IPS-18c (cell line): Measurements from ENCODE around the gene SEC23A.
"Not testable (repeated sequence)": the region's sequence is repeated elsewhere in the genome, so short reads cannot be mapped to it uniquely, and the experiment has no call there.

ENCODE experiments used
- H3K4me3 ChIP-seq: 2 replicates; pipeline ENCODE4 v1.7.0; 2013; ENCODE audit warnings: low read depth, mild to moderate bottlenecking, low read length, moderate library complexity; ENCODE audit not compliant: insufficient read depth
- H3K9me3 ChIP-seq: one replicate; pipeline ENCODE4 v1.6.1; 2013; ENCODE audit warnings: mild to moderate bottlenecking, low read length, moderate library complexity; ENCODE audit not compliant: control insufficient read depth, insufficient read depth

Gene SEC23A

GRCh38 chr14:39015964-39016577 is 87.0 kb downstream of the SEC23A start:
- no peak overlapping the region for H3K4me3 ChIP-seq

DNA sequence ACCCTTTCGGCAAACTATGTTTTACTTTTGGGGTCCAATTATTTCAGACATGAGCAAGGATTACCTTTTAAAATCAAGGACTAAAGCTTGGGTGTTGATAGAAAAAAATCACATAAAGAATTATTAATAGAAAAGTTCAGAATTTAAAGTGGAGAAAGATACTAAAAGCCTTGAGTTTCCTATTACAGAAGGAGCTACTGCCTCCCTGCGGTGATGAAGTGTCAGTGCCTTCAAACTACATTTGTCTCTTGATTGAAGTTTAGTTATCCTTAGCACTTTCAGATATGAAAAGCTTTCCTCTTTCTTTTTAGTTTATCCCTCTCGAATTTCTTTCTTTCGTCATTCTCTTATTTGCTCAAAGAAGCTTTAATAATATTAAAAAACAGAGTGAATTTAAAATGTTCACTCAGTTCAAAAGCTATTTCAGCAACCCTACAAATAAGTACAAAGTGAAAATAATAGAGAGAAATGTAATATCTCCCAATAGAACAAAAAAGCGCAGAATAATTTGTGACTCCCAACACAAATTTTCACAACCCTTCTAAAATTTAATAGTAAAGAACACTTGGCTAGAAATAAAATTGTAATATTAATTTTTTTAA is 87.6 kb downstream of the SEC23A start:
- H3K9me3 ChIP-seq = no peaks in the 10 kb centered on the region
- H3K4me3 ChIP-seq = no peak overlapping the region

More at GRCh38 chr14:39015964-39016577, 87.0 kb downstream of the SEC23A start:
- H3K9me3 ChIP-seq = no peaks in the 10 kb centered on the region

DNA sequence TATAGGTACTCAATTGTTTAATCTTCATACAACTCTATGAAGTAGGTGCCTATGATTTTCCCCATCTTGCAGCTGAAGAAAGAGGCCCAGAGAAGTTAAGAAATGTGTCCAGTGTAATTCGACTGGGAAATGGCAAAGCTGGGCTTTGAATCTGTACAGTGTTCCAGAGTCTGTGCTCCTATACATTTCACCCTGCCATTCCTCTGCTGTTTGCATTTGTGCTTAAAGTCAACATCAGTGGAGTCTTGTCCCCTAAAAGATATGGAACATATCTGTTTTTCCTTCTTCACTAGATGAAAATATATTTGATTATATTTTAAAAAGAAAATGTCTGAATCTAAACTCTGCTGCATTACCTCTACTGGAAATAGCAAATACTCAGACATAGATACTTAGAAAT is 88.6 kb downstream of the SEC23A start:
- Histone ChIP-seq H3K9me3 (no peaks in the 10 kb centered on the region), H3K4me3 (no peak overlapping the region)

GRCh38 chr14:39008965-39009364 is 94.1 kb downstream of the SEC23A start:
- not testable (repeated sequence) for H3K9me3 ChIP-seq, H3K4me3 ChIP-seq

- Histone ChIP-seq H3K9me3 (no peaks in the 10 kb centered on the region), H3K4me3 (no peak overlapping the region)
Measured at GRCh38 chr14:39006721-39007410, 96.2 kb downstream of the SEC23A start.

DNA sequence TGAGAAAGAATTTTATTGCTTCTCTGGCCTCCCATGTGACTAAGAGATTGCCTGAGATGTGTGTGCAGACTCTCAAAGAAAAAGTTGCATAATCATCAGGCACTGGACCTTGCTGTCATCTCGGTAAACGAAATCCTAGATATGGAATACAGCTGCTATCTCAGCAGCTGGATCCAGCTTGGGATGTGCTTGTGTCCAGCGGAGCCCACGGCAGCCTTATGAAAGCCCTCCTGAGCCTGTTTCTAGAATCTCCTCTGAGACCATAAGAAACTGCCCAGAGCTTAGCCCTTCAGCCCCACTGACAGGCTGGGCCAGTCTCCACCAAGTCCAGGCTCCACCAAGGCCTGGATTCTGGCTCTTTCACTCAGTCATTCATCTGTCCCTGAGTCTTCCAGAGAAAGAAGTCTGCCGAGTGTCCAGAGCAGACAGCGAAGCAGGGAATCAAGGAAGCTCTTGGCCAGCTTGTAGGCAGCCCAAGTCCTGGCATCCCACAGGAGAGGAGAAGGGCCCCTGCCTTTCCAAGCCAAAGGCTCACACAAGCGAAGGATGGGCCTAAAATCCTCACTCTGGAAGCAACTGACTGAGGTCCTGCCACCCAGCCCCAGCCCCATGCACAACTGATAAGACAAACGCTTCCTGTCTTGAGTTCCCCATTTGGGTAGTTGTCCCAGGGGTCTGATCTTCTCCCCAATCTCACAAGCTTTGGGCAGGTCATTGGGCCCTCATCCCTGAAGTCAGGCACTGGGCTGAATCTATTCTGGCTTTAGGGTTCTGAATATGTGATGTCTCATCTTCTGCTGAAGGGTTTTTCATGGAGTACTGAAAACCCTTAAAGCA is 97.8 kb downstream of the SEC23A start:
- Histone ChIP-seq H3K9me3 (no peaks in the 10 kb centered on the region), H3K4me3 (no peak overlapping the region)

DNA sequence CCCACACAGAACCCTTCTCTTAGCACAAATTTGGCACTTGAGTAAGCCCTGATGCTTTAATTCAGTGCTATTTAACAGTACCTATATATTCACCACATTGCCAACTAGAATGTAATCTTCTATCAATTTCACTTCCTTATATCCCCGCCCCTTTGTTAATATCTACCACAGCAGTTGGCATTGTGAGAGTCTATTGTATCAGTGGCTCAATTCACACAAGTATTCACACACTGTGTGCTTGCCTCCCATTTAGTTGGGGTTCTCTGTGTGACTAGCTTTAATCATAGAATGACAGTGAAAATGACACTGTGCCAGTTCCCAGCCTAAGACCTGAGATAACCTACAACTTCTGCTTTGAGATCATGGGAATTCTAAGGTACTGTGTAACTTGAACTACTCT is 103.1 kb downstream of the SEC23A start:
- no peaks in the 10 kb centered on the region for H3K9me3 ChIP-seq
- no peak overlapping the region for H3K4me3 ChIP-seq

DNA sequence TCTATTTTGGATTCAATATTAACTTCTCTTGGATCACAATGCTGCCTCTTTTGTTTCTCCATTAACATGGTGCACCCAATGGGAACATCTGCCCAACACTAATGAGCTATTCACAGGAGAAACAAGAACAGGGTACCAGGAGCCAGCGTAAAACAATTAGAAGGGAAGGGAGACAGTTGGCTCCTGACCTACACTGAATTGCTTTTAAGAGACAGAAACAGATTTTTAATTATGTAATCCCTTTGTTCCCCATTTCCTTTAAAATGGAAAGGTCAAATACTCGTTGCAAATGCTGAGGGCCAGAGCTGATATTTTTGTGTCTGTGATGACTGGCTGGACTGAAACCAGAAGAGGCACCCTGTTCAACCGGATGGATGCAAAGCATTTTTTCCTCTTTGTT is 108.3 kb downstream of the SEC23A start:
- H3K9me3 ChIP-seq = no peaks in the 10 kb centered on the region

GRCh38 chr14:38993981-38994380 is 109.1 kb downstream of the SEC23A start:
- no peaks in the 10 kb centered on the region for H3K9me3 ChIP-seq
- no peak overlapping the region for H3K4me3 ChIP-seq

More for the DNA sequence above, 108.3 kb downstream of the SEC23A start:
- H3K4me3 ChIP-seq = no peak overlapping the region

DNA sequence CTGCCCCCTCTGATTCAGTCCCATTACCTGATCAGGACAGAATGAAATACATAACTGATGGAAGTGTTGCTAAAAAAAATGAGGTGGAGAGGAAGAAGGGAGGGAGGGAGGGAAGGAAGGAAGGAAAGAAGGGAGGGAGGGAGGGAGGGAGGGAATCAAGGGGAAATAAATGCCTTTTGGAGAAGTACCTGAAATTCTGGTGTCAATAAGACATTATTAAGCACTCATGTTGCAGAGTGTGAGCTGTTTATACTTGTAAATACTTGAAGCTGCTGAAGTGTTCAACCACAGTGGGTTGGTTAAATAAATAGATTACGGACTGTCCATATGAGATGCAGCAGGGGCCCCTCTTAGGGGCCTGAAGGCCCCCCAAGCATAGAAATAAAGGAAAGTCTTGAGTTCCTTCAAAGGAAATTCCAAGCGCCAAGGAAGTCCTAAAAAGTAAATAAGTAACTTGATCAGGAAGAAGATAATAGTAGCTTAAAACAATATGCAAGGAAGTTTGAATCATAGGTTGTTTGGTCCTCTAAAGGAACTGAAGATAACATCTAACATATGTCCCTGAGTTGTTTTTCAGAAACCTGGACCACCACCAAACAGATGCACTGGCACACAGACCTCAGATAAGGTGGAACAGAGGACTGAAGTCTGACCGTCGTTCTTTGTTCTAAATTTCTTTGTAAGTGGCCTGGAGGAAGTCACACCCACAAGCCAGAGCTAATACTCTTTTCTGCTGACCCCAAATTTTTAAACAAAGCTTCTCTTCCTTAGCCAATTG is 110.8 kb downstream of the SEC23A start:
- Histone ChIP-seq H3K9me3 (no peaks in the 10 kb centered on the region), H3K4me3 (no peak overlapping the region)

DNA sequence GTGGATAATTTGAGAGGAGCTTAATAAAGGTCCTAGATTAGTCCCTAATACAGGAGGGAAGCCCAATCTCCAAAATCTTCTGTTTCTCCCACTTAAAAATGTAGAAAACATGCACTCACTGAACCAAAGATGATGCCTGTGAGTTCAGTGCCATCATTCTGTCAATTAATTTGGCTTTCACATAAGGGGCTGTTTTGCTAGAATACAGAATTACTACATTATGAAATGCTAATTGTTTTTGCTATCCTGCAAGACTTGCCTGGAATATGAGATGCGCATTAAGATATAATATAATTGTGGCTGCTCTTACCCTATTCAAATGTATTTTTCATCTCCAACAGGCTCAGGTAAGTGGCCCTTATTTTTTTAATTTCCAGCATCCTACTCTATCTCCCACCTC is 111.7 kb downstream of the SEC23A start:
- no peak overlapping the region for H3K4me3 ChIP-seq
- no peaks in the 10 kb centered on the region for H3K9me3 ChIP-seq

DNA sequence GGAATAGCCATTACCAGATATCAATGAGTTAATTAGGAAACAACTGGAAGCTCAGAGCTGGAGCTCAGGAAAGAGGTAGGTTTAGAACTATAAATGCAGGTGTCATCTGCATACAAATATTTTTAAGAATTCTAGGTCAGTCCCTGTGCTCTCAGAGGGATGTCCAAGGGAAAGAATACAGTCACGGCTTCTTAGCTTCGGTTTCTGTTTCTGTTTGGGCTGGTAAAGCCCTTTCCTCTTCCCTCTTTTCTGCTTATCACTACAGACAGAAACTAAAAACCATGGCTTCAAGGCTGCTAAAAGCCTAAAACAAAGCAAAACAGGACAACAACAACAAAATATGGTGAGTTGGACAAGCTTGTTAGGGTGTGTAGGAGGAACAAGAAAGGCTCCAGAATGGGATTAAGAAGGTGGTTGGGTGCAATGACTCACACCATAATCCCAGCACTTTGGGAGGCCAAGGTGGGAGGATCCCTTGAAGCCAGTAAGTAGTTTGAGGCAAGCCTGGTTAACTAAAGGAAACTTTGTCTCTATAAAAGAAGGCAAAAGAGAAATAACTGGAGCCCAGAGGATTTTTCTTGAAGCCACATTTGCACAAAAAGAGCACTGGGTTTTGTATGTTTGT is 113.0 kb downstream of the SEC23A start:
- H3K4me3 ChIP-seq = no peak overlapping the region
- H3K9me3 ChIP-seq = no peaks in the 10 kb centered on the region

- H3K4me3 ChIP-seq = no peak overlapping the region
- peaks cover 2% of the 10 kb centered on the region for H3K9me3 ChIP-seq
Measured at GRCh38 chr14:38987781-38988180, 115.3 kb downstream of the SEC23A start.

DNA sequence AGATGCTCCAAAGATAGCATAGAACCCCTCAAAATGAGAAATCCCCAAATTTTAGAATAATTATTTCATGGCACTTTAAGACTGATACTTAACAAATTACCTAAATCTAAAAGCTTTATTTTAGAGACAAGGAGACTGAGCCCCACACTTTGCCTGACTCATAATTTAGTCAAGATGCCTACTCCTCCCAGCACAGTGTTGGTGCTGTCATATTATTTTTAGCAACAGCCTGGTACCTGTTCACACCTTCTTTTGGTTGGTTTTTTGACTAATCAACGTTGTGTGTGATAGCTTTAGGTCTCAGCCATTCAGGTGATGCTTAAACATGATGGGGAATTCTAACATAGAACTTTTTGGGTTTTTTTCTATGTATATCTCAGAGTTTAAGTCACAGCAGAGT is 120.2 kb downstream of the SEC23A start:
- H3K4me3 ChIP-seq = no peak overlapping the region
- peaks cover 2% of the 10 kb centered on the region for H3K9me3 ChIP-seq

GRCh38 chr14:38982278-38982677 is 120.8 kb downstream of the SEC23A start:
- no peak overlapping the region for H3K4me3 ChIP-seq
- peaks cover 2% of the 10 kb centered on the region for H3K9me3 ChIP-seq
